HEK293 (cell line): ENCODE results near the gene SLC16A10.
A peak's percentile ranks its signal among the peaks of the same experiment; 100 is the strongest.

ENCODE experiments used
- CTCF ChIA-PET: fragments of 350-600 bp; formaldehyde crosslinking; extraction: SDS; loops from one replicate; lab custom pipeline; 2021; ENCODE audit warnings: antibody characterized with exemption; lab: Yijun Ruan, JAX
- POLR2A ChIA-PET: fragments of 300-600 bp; formaldehyde crosslinking; extraction: SDS; loops from one replicate; lab custom pipeline; 2020; ENCODE audit warnings: antibody characterized with exemption, inconsistent platforms; lab: Yijun Ruan, JAX
- H3K27ac ChIP-seq: fragments of 200-500 bp; sonication (Bioruptor generic); 2 replicates; pipeline ENCODE4 v1.5.1; 2014; ENCODE audit warnings: low read depth, low read length, control low read depth, inconsistent platforms; ENCODE audit errors: extremely low read depth
- H3K36me3 ChIP-seq, 2 experiments: fragments of 200-500 bp in 1 of 2; sonication (Bioruptor generic) in 1 of 2; 1 replicate in 1 of 2; 2 replicates in 1 of 2; pipeline ENCODE4 v1.5.1; 2014 to 2017; ENCODE audit warnings: inconsistent platforms in 2 of 2, low read length in 2 of 2; ENCODE audit not compliant: control insufficient read depth in 2 of 2, insufficient read depth in 1 of 2
- H3K4me1 ChIP-seq: fragments of 200-500 bp; sonication (Bioruptor generic); 2 replicates; pipeline ENCODE4 v1.5.1; 2014; ENCODE audit warnings: mild to moderate bottlenecking, low read length, inconsistent platforms; ENCODE audit not compliant: control insufficient read depth, insufficient read depth
- H3K4me3 ChIP-seq: 2 replicates; pipeline ENCODE4 v1.5.1; 2011; ENCODE audit warnings: low read depth, mild to moderate bottlenecking, control low read depth, low read length, moderate library complexity
- H3K9me3 ChIP-seq: fragments of 200-500 bp; sonication (Bioruptor generic); 2 replicates; pipeline ENCODE4 v1.5.1; 2014; ENCODE audit warnings: low read depth, low read length, inconsistent platforms; ENCODE audit not compliant: control insufficient read depth, insufficient read depth
- GLI2 ChIP-seq: fragments of 450-650 bp; formaldehyde crosslinking; IDR thresholded peaks from 2 replicates; pipeline ENCODE4; 2017; ENCODE audit warnings: missing biosample characterization, missing genetic modification characterization, low read depth, borderline replicate concordance
- HIC1 ChIP-seq: fragments of 450-650 bp; formaldehyde crosslinking; IDR thresholded peaks from 2 replicates; pipeline ENCODE4 v1.5.1; 2016; ENCODE audit warnings: missing biosample characterization, missing genetic modification characterization
- HOXD13 ChIP-seq: sonication (generic); formaldehyde crosslinking; IDR thresholded peaks from 2 replicates; pipeline ENCODE4 v1.8.0; 2022; ENCODE audit warnings: missing genetic modification reagents, borderline replicate concordance
- KLF8 ChIP-seq: fragments of 450-650 bp; formaldehyde crosslinking; IDR thresholded peaks from 2 replicates; pipeline ENCODE4 v1.5.1; 2016; ENCODE audit warnings: missing biosample characterization, missing genetic modification characterization
- MEIS1 ChIP-seq: sonication (generic); formaldehyde crosslinking; IDR thresholded peaks from 2 replicates; pipeline ENCODE4 v1.8.1; 2022; ENCODE audit warnings: missing genetic modification reagents, mild to moderate bottlenecking, borderline replicate concordance
- OVOL3 ChIP-seq: fragments of 450-650 bp; formaldehyde crosslinking; IDR thresholded peaks from 2 replicates; pipeline ENCODE4 v1.5.1; 2016; ENCODE audit warnings: missing biosample characterization, missing genetic modification characterization
- RBAK ChIP-seq: fragments of 450-650 bp; formaldehyde crosslinking; IDR thresholded peaks from 2 replicates; pipeline ENCODE4 v1.5.1; 2016; ENCODE audit warnings: missing biosample characterization, missing genetic modification characterization
- ZEB2 ChIP-seq: fragments of 450-650 bp; formaldehyde crosslinking; IDR thresholded peaks from 2 replicates; pipeline ENCODE4 v1.5.1; 2016; ENCODE audit warnings: missing biosample characterization, missing genetic modification characterization
- ZFP3 ChIP-seq: fragments of 450-650 bp; formaldehyde crosslinking; IDR thresholded peaks from 2 replicates; pipeline ENCODE4 v1.5.1; 2016; ENCODE audit warnings: low read depth, missing biosample characterization, missing genetic modification characterization
- ZFP37 ChIP-seq: fragments of 450-650 bp; formaldehyde crosslinking; IDR thresholded peaks from 2 replicates; pipeline ENCODE4 v1.5.1; 2016; ENCODE audit warnings: missing biosample characterization, missing genetic modification characterization
- ZNF138 ChIP-seq: fragments of 450-650 bp; formaldehyde crosslinking; IDR thresholded peaks from 2 replicates; pipeline ENCODE4 v1.5.1; 2016; ENCODE audit warnings: missing biosample characterization, missing genetic modification characterization, borderline replicate concordance
- ZNF223 ChIP-seq: fragments of 450-650 bp; formaldehyde crosslinking; IDR thresholded peaks from 2 replicates; pipeline ENCODE4 v1.5.1; 2016; ENCODE audit warnings: missing biosample characterization, missing genetic modification characterization
- ZNF239 ChIP-seq: fragments of 450-650 bp; formaldehyde crosslinking; IDR thresholded peaks from 2 replicates; pipeline ENCODE4 v1.5.1; 2016; ENCODE audit warnings: missing biosample characterization, missing genetic modification characterization
- ZNF324 ChIP-seq: fragments of 450-650 bp; formaldehyde crosslinking; IDR thresholded peaks from 2 replicates; pipeline ENCODE4 v1.5.1; 2016; ENCODE audit warnings: missing biosample characterization, missing genetic modification characterization
- ZNF335 ChIP-seq: fragments of 450-650 bp; formaldehyde crosslinking; conservative IDR thresholded peaks from 2 replicates; pipeline ENCODE4 v1.5.1; 2016; ENCODE audit warnings: missing biosample characterization, missing genetic modification characterization
- ZNF488 ChIP-seq: fragments of 450-650 bp; formaldehyde crosslinking; IDR thresholded peaks from 2 replicates; pipeline ENCODE4 v1.5.1; 2016; ENCODE audit warnings: missing biosample characterization, missing genetic modification characterization
- ZNF623 ChIP-seq: fragments of 450-650 bp; formaldehyde crosslinking; IDR thresholded peaks from 2 replicates; pipeline ENCODE4 v1.5.1; 2016; ENCODE audit warnings: missing biosample characterization, missing genetic modification characterization
- ZNF658 ChIP-seq: fragments of 450-650 bp; formaldehyde crosslinking; IDR thresholded peaks from 2 replicates; pipeline ENCODE4; 2016; ENCODE audit warnings: missing biosample characterization, missing genetic modification characterization
- ZNF792 ChIP-seq: fragments of 450-650 bp; formaldehyde crosslinking; IDR thresholded peaks from 2 replicates; pipeline ENCODE4 v1.5.1; 2016; ENCODE audit warnings: missing biosample characterization, missing genetic modification characterization
- TF ChIP-seq, protein P1 (sequence below): fragments of 450-650 bp; formaldehyde crosslinking; IDR thresholded peaks from 2 replicates; pipeline ENCODE4 v1.5.1; 2016; ENCODE audit warnings: missing biosample characterization, missing genetic modification characterization
- TF ChIP-seq, protein P2 (sequence below): fragments of 450-650 bp; formaldehyde crosslinking; IDR thresholded peaks from 2 replicates; pipeline ENCODE4 v1.5.1; 2016; ENCODE audit warnings: missing biosample characterization, missing genetic modification characterization
- TF ChIP-seq, protein P3 (sequence below): fragments of 450-650 bp; formaldehyde crosslinking; IDR thresholded peaks from 2 replicates; pipeline ENCODE4 v1.5.1; 2016; ENCODE audit warnings: missing biosample characterization, missing genetic modification characterization

SLC16A10 gene

GRCh38 chr6:111086685-111087084, 618 bp upstream of the SLC16A10 start (continued):
- TF ChIP-seq, protein P1, sequence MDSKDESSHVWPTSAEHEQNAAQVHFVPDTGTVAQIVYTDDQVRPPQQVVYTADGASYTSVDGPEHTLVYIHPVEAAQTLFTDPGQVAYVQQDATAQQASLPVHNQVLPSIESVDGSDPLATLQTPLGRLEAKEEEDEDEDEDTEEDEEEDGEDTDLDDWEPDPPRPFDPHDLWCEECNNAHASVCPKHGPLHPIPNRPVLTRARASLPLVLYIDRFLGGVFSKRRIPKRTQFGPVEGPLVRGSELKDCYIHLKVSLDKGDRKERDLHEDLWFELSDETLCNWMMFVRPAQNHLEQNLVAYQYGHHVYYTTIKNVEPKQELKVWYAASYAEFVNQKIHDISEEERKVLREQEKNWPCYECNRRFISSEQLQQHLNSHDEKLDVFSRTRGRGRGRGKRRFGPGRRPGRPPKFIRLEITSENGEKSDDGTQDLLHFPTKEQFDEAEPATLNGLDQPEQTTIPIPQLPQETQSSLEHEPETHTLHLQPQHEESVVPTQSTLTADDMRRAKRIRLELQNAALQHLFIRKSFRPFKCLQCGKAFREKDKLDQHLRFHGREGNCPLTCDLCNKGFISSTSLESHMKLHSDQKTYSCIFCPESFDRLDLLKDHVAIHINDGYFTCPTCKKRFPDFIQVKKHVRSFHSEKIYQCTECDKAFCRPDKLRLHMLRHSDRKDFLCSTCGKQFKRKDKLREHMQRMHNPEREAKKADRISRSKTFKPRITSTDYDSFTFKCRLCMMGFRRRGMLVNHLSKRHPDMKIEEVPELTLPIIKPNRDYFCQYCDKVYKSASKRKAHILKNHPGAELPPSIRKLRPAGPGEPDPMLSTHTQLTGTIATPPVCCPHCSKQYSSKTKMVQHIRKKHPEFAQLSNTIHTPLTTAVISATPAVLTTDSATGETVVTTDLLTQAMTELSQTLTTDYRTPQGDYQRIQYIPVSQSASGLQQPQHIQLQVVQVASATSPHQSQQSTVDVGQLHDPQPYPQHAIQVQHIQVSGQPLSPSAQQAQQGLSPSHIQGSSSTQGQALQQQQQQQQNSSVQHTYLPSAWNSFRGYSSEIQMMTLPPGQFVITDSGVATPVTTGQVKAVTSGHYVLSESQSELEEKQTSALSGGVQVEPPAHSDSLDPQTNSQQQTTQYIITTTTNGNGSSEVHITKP (tag by site-specific recombination): no peak

DNA sequence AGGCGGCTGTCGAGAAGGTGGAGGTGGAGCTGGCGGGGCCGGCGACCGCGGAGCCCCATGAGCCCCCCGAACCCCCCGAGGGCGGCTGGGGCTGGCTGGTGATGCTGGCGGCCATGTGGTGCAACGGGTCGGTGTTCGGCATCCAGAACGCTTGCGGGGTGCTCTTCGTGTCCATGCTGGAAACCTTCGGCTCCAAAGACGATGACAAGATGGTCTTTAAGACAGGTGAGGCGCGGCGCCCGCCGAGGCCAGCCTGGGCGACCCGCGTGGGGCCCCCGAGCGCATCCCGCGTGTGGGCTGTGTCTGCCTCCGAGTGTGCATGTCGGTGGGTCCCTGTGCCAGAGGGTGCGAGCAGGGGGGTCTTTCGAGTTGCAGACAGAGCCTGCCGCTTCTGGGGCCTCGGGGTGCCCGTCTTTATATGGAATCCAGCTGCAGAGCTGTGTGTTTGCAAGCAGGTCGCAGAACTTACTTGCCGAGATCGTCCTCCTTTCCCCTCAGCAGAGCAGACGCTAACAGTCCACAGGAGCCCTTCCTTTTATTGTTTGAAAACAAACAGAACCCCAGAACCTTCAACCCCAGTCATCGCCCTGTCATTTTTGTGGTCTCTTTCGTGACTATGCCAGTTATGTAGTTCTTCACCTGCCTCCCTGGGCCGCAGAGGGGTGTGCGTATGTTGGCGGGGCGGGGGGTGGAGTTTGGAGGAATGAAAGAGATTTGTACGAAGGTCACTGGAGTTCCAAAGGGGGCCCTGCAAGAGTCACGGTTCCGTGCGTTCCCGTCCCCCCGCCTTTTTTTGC, 766 bp downstream of the SLC16A10 start:
- H3K4me1 ChIP-seq: peaks cover 7% of the 10 kb centered on the region
- peak overlapping the region; percentile 78; the same call in 1 of the 2 replicates for H3K27ac ChIP-seq
- ChIA-PET CTCF (interaction anchor here (0.6 to 2.0 kb wide), 4 partner anchors 42 to 401 kb away, joined by 3 to 10 read pairs (median 5); no protein-coding TSS in a partner anchor), POLR2A (interaction anchor here (0.6 to 1.6 kb wide), 8 partner anchors 8 to 908 kb away, joined by 3 to 7 read pairs (median 3); partner anchors contain the start of gene WASF1)
- H3K9me3 ChIP-seq: no peaks in the 10 kb centered on the region
- peak overlapping the region; percentile 57 for H3K4me3 ChIP-seq
- H3K36me3 ChIP-seq: no peaks in the 10 kb centered on the region; a peak in 1 of 3 replicates
- TF ChIP-seq HIC1 (tag by site-specific recombination) (no peak), ZNF623 (no peak), ZFP37 (no peak), ZNF223 (no peak), ZNF324 (no peak), RBAK (tag by site-specific recombination) (no peak), KLF8 (tag by site-specific recombination) (peak; percentile 41; the same call in 1 of the 2 replicates), ZEB2 (tag by site-specific recombination) (peak; percentile 60; the same call in 1 of the 2 replicates), ZNF335 (tag by site-specific recombination) (peak; percentile 78), HOXD13 (no peak), ZFP3 (no peak), MEIS1 (CRISPR knock-in tag) (no peak), ZNF488 (no peak), ZNF239 (tag by site-specific recombination) (no peak), GLI2 (tag by site-specific recombination) (no peak), ZNF138 (tag by site-specific recombination) (no peak), ZNF658 (tag by site-specific recombination) (no peak), OVOL3 (tag by site-specific recombination) (no peak), ZNF792 (tag by site-specific recombination) (no peak)
- TF ChIP-seq, protein P2, sequence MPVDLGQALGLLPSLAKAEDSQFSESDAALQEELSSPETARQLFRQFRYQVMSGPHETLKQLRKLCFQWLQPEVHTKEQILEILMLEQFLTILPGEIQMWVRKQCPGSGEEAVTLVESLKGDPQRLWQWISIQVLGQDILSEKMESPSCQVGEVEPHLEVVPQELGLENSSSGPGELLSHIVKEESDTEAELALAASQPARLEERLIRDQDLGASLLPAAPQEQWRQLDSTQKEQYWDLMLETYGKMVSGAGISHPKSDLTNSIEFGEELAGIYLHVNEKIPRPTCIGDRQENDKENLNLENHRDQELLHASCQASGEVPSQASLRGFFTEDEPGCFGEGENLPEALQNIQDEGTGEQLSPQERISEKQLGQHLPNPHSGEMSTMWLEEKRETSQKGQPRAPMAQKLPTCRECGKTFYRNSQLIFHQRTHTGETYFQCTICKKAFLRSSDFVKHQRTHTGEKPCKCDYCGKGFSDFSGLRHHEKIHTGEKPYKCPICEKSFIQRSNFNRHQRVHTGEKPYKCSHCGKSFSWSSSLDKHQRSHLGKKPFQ: no peak
- TF ChIP-seq, protein P3, sequence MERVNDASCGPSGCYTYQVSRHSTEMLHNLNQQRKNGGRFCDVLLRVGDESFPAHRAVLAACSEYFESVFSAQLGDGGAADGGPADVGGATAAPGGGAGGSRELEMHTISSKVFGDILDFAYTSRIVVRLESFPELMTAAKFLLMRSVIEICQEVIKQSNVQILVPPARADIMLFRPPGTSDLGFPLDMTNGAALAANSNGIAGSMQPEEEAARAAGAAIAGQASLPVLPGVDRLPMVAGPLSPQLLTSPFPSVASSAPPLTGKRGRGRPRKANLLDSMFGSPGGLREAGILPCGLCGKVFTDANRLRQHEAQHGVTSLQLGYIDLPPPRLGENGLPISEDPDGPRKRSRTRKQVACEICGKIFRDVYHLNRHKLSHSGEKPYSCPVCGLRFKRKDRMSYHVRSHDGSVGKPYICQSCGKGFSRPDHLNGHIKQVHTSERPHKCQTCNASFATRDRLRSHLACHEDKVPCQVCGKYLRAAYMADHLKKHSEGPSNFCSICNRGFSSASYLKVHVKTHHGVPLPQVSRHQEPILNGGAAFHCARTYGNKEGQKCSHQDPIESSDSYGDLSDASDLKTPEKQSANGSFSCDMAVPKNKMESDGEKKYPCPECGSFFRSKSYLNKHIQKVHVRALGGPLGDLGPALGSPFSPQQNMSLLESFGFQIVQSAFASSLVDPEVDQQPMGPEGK: peak; percentile 25
